Neural progenitor cell (in vitro differentiated cells): Measurements from ENCODE around the gene NTN3. TPM values are rescaled to one million over a fixed set of nuclear protein-coding genes. Genes with fewer than 3 reads are reported as not detected.
A peak's percentile ranks its signal among the peaks of the same experiment; 100 is the strongest.

ENCODE experiments used
- DNase-seq: peaks from one replicate; pipeline ENCODE4 v3.0.0-alpha.2; 2016; ENCODE audit warnings: low spot score
- H2AFZ ChIP-seq: fragments of 200-600 bp; sonication (generic); replicated peaks from 2 replicates; pipeline ENCODE4 v1.6.1; 2016; ENCODE audit warnings: antibody characterized with exemption
- H3F3A ChIP-seq: fragments of 200-600 bp; sonication (generic); 2 replicates; pipeline ENCODE4 v1.6.1; 2016; ENCODE audit warnings: antibody characterized with exemption, low read depth
- H3K27ac ChIP-seq: fragments of 200-600 bp; sonication (generic); 2 replicates; pipeline ENCODE4 v1.5.1; 2016; ENCODE audit warnings: mild to moderate bottlenecking
- H3K27me3 ChIP-seq: fragments of 200-600 bp; sonication (generic); 2 replicates; pipeline ENCODE4 v1.6.1; 2016; ENCODE audit warnings: mild to moderate bottlenecking, moderate library complexity
- H3K36me3 ChIP-seq: fragments of 200-600 bp; sonication (generic); 2 replicates; pipeline ENCODE4 v1.5.1; 2016
- H3K4me1 ChIP-seq: fragments of 200-600 bp; sonication (generic); 2 replicates; pipeline ENCODE4 v1.6.1; 2016; ENCODE audit warnings: mixed run types
- H3K4me2 ChIP-seq: fragments of 200-600 bp; sonication (generic); 2 replicates; pipeline ENCODE4 v1.6.1; 2016
- H3K4me3 ChIP-seq: fragments of 200-600 bp; sonication (generic); 2 replicates; pipeline ENCODE4 v1.5.1; 2016
- H3K79me2 ChIP-seq: fragments of 200-600 bp; sonication (generic); 2 replicates; pipeline ENCODE4 v1.6.1; 2016; ENCODE audit warnings: low read depth
- H3K9ac ChIP-seq: fragments of 200-600 bp; sonication (generic); 2 replicates; pipeline ENCODE4 v1.6.1; 2016
- H3K9me3 ChIP-seq: fragments of 200-600 bp; sonication (generic); 2 replicates; pipeline ENCODE4 v1.5.1; 2016; ENCODE audit warnings: low read depth
- H4K20me1 ChIP-seq: fragments of 200-600 bp; sonication (generic); 2 replicates; pipeline ENCODE4 v1.6.1; 2016; ENCODE audit warnings: low read depth
- H3K27ac Mint-ChIP-seq: 3 replicates; pipeline ENCODE4 v1.8.0; 2021; ENCODE audit warnings: mixed read lengths
- H3K27me3 Mint-ChIP-seq: 2 replicates; pipeline ENCODE4 v1.8.0; 2022; ENCODE audit warnings: low read depth, mild to moderate bottlenecking, inconsistent platforms, moderate library complexity, mixed read lengths; ENCODE audit not compliant: insufficient read depth
- H3K36me3 Mint-ChIP-seq: 3 replicates; pipeline ENCODE4 v1.8.0; 2021; ENCODE audit warnings: mixed read lengths
- H3K4me1 Mint-ChIP-seq: 3 replicates; pipeline ENCODE4 v1.8.0; 2021; ENCODE audit warnings: mixed read lengths
- H3K4me3 Mint-ChIP-seq: 3 replicates; pipeline ENCODE4 v1.8.0; 2021; ENCODE audit warnings: mild to moderate bottlenecking, moderate library complexity, mixed read lengths
- H3K9me3 Mint-ChIP-seq: 3 replicates; pipeline ENCODE4 v1.8.0; 2020; ENCODE audit warnings: mixed read lengths
- EZH2 ChIP-seq: fragments of 200-600 bp; sonication (generic); IDR thresholded peaks from 2 replicates; pipeline ENCODE4 v1.6.1; 2017; ENCODE audit warnings: antibody characterized with exemption, mild to moderate bottlenecking, moderate library complexity
- EZH2phosphoT487 ChIP-seq: fragments of 200-600 bp; sonication (generic); IDR thresholded peaks from 2 replicates; pipeline ENCODE4 v1.6.1; 2017; ENCODE audit warnings: antibody characterized with exemption
- total RNA-seq: library from RNA; depleted of rRNA; stranded (reverse); fragments of >200 nt; gene quantifications from 2 replicates; pipeline ENCODE4 v1.2.3, GENCODE V29; 2015; ENCODE audit warnings: low replicate concordance
- TF ChIP-seq, protein P1 (sequence below): fragments of 200-600 bp; sonication (generic); IDR thresholded peaks from 2 replicates; pipeline ENCODE4 v1.5.1; 2017; ENCODE audit warnings: antibody characterized with exemption, mild to moderate bottlenecking

The NTN3 gene
- total RNA-seq, 1 donor from 2014 or later: 3.6 TPM

DNA sequence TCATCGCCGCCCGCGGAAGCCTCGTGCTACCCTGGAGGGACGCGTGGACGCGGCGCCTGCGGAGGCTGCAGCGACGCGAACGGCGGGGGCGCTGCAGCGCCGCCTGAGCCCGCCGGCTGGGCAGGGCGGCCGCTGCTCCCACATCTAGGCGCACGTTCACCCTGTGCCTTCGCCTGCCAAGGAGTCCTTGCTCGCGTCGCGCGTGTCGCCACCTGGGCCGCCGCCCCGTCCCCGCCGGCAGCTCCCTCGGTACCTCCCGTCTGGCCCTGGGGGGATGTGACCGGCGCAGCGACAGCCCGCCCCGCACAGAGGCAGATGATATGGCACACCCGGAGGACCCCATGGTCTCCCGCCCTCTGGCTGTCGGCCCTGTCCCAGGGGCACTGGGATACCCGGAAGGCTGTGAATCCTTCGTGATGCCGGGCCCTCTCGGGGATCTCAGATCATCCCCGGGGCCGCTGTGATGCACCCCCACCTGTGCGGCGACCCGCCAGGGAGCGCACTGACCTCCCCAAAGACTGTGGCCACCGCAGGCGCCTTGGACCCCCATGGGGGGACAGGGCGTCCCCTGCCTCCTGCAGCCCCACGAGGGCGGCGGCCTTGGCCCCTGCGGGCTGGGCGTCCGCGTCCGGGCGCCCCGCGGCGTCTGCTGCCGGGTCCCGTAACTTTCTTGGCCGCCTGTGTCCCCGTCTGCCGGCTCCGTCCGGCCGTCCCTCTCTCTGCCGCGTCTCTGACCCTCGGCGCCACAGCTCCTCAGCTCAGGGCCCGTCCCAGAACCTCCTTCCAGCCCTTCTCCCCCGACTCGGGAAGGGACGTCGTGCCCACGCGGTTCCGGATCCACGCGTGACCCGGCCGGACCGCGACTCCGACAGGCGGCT lies 3.1 kb downstream of the NTN3 start:
- peaks cover 40% of the 10 kb centered on the region for H3F3A ChIP-seq

DNA sequence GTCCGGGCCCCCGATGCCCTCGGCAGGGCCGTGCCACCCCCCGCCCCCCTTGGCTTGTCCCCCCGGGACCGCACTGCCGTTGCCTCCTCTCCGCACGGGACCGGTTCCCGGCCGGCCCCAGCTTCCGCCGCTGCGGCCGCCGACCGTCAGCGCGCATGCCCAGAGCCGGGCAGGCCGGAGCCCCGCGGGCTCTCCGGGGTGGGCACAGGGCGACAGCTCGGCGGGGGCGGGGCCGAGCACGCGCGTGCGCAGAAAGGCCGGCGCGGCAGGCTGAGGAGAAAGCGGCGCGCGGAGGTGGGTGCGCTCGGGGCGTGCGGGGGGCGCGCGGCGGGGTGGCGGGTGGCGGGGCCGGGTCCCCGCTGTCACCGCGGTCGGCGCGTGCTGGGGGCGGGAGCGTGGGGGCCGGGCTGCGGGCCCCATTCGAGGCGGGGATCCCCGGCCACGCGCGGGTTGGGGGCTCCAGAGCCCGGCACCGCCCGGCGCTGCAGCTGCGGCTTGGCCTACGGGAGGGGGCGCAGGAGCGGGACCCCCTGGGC lies 3.8 kb downstream of the NTN3 start, which contains the start of gene TBC1D24:
TBC1D24 (plus strand) TSS at position 251 of the 536 bp plus-strand sequence. CDS start 21,022 bp downstream, outside the sequence.
- Mint-ChIP-seq H3K27ac (no peak within 1 kb of the TSS), H3K9me3 (no peaks in the 10 kb centered on the region), H3K4me3 (peak within 1 kb of the TSS; percentile 83), H3K4me1 (peaks cover 25% of the 10 kb centered on the region), H3K27me3 (peaks cover 8% of the 10 kb centered on the region), H3K36me3 (no peaks in the 10 kb centered on the region)
- peak within 1 kb of the TSS; percentile 97 for H3K4me3 ChIP-seq
- H3F3A ChIP-seq: peaks cover 38% of the 10 kb centered on the region
- H3K36me3 ChIP-seq: no peaks in the 10 kb centered on the region
- no peak for TF ChIP-seq EZH2
- H3K9ac ChIP-seq: peak within 1 kb of the TSS; percentile 65
- peak within 1 kb of the TSS; percentile 27 for H2AFZ ChIP-seq
- peaks cover 45% of the 10 kb centered on the region for H4K20me1 ChIP-seq
- peaks cover 59% of the 10 kb centered on the region for H3K27me3 ChIP-seq
- peaks cover 10% of the 10 kb centered on the region for H3K79me2 ChIP-seq
- H3K4me1 ChIP-seq: peaks cover 27% of the 10 kb centered on the region
- H3K9me3 ChIP-seq: no peaks in the 10 kb centered on the region
- DNase-seq: peak; percentile 95
- no peak within 1 kb of the TSS for H3K27ac ChIP-seq
- H3K4me2 ChIP-seq: peak within 1 kb of the TSS; percentile 98

More for the DNA sequence above, 3.1 kb downstream of the NTN3 start:
- Histone ChIP-seq H3K36me3 (no peaks in the 10 kb centered on the region), H3K4me1 (peaks cover 34% of the 10 kb centered on the region), H2AFZ (peak overlapping the region; percentile 27), H3K9me3 (no peaks in the 10 kb centered on the region), H3K79me2 (peaks cover 10% of the 10 kb centered on the region), H3K4me3 (peak overlapping the region; percentile 97), H3K27me3 (peaks cover 59% of the 10 kb centered on the region), H3K27ac (no peak overlapping the region), H3K4me2 (peak overlapping the region; percentile 98), H4K20me1 (peaks cover 41% of the 10 kb centered on the region), H3K9ac (peak overlapping the region; percentile 65)
- peaks cover 29% of the 10 kb centered on the region for H3K4me1 Mint-ChIP-seq
- no peaks in the 10 kb centered on the region for H3K36me3 Mint-ChIP-seq
- H3K9me3 Mint-ChIP-seq: no peaks in the 10 kb centered on the region
- peak; percentile 50 for TF ChIP-seq EZH2phosphoT487
- TF ChIP-seq, protein P1, sequence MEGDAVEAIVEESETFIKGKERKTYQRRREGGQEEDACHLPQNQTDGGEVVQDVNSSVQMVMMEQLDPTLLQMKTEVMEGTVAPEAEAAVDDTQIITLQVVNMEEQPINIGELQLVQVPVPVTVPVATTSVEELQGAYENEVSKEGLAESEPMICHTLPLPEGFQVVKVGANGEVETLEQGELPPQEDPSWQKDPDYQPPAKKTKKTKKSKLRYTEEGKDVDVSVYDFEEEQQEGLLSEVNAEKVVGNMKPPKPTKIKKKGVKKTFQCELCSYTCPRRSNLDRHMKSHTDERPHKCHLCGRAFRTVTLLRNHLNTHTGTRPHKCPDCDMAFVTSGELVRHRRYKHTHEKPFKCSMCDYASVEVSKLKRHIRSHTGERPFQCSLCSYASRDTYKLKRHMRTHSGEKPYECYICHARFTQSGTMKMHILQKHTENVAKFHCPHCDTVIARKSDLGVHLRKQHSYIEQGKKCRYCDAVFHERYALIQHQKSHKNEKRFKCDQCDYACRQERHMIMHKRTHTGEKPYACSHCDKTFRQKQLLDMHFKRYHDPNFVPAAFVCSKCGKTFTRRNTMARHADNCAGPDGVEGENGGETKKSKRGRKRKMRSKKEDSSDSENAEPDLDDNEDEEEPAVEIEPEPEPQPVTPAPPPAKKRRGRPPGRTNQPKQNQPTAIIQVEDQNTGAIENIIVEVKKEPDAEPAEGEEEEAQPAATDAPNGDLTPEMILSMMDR: peak; percentile 46
- no peak for TF ChIP-seq EZH2
- DNase-seq: peak; percentile 76
- no peak overlapping the region for H3K27ac Mint-ChIP-seq
- peaks cover 12% of the 10 kb centered on the region for H3K27me3 Mint-ChIP-seq
- peak overlapping the region; percentile 83 for H3K4me3 Mint-ChIP-seq

DNA sequence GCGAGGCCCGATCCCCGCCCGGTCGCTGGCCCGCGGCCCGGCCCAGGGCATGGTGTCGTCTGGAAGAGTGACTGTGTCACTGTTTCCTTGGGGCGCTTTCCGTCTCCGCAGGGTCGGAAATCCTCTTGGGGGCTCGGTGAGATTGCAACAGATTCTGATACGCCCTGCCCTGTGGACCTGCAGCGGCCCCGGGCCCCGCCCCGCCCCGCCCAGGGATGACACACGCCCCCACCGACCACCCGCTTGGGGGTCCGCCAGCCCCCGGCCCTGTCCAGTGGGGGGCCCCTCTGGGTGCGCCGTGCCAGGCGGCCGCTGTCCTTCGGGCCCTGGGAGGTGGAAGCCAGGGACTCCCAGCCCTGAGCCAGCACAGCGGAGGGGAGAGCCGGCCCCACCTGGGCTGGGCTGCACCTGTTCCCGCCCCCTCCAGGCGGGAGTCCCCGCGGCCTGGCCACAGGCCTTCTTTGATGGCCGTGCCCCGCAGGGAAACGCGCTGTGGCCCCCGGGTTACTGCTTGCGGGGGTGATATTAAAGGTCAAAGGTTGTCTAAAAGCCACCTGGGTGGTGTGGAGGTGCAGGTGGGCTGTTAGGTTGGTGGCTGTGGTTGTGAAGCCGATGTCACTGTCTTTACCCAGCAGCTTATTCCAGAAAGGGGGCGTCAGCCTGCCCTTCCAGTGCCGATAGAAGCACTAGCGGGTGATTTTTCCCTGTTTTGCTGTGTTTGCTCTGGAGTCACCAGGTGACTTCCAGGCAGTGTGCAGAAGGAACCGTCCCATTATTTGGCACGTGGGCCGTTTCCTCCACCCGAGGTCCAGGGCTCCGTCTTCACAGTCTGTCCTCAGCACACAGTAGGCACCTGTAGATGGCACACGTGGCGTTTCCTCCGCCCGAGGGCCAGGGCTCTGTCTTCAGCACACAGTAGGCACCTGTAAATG lies 4.6 kb downstream of the NTN3 start:
- TF ChIP-seq EZH2phosphoT487 (no peak), EZH2 (no peak)
- TF ChIP-seq, protein P1: no peak
- H3K4me1 ChIP-seq: peaks cover 20% of the 10 kb centered on the region
- peaks cover 10% of the 10 kb centered on the region for H3K79me2 ChIP-seq
- H3K36me3 ChIP-seq: no peaks in the 10 kb centered on the region
- Mint-ChIP-seq H3K27me3 (peaks cover under 1% of the 10 kb centered on the region), H3K27ac (no peak overlapping the region), H3K4me1 (peaks cover 18% of the 10 kb centered on the region), H3K9me3 (no peaks in the 10 kb centered on the region), H3K4me3 (peak overlapping the region; percentile 80), H3K36me3 (no peaks in the 10 kb centered on the region)
- DNase-seq: peak; percentile 61
- no peak overlapping the region for H3K9ac ChIP-seq
- H3K27ac ChIP-seq: no peak overlapping the region
- H3K9me3 ChIP-seq: no peaks in the 10 kb centered on the region
- H3K4me2 ChIP-seq: peak overlapping the region; percentile 98
- peaks cover 50% of the 10 kb centered on the region for H4K20me1 ChIP-seq
- H3K27me3 ChIP-seq: peaks cover 58% of the 10 kb centered on the region
- H3K4me3 ChIP-seq: peak overlapping the region; percentile 97
- no peak overlapping the region for H2AFZ ChIP-seq
- peaks cover 30% of the 10 kb centered on the region for H3F3A ChIP-seq
